ENCODE results near the gene GCLM.

GRCh38 chr1:93848350-93848883, 60.8 kb downstream of the GCLM start:
- TF ChIP-seq CTCF (IDR thresholded peaks at IDR 0.05; ENCODE audit: insufficient read depth, low read length) (no peak), POLR2AphosphoS5 (IDR thresholded peaks at IDR 0.05; ENCODE audit: low read depth) (no peak)

Data from HL-60 (cell line).